Activated T-helper 1 cell treated with Interleukin-2 at 50 U/mL for 16 hours (primary cell): ENCODE measurements around the gene CCDC142.
A peak's percentile ranks its signal among the peaks of the same experiment; 100 is the strongest.

Source experiments
- DNase-seq: peaks from one replicate; pipeline ENCODE4 v3.0.0-alpha.2; 2020; ENCODE audit warnings: low read depth

Gene CCDC142

DNA sequence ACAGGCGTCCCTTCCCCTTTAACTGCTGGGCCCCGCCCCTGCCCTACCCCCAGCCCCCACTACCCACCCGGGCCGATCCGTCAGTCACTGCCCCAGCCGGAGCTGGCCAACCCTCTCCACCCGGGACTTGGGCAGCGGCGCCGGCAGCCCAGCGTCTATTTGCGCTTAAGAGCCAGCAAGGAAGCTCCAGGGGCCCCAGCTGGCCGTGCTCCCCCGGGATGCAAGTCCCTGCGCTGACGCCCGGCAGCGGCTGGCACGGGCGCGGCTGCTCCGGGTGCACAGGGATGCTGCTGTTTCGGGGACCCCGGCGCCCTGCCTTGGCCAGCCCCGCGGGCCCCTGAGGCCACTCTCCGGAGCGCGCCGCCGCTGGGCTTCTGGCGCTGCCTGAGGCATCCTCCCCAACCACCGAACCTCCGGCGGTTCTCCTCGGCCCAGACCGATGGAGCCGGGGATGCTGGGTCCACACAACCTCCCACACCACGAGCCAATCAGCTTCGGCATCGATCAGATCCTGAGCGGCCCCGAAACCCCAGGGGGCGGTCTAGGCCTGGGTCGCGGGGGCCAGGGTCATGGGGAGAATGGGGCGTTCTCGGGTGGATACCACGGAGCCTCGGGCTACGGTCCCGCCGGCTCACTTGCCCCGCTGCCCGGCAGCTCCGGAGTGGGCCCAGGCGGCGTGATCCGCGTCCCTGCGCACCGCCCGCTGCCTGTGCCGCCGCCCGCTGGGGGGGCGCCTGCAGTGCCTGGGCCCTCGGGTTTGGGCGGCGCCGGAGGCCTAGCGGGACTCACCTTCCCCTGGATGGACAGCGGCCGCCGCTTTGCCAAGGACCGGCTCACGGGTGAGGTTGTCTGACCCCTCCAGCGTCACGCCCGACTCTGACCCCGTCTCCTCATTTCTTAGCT lies 31.8 kb upstream of the CCDC142 start, which contains the start of gene TLX2:
TLX2 (plus strand) TSS at position 83 of the 903 bp plus-strand sequence; CDS start at position 440, 357 bp downstream.
- DNase-seq = no peak

- no peak for DNase-seq
These were observed 31.0 kb upstream of the CCDC142 start for GRCh38 chr2:74513605-74514367.

DNA sequence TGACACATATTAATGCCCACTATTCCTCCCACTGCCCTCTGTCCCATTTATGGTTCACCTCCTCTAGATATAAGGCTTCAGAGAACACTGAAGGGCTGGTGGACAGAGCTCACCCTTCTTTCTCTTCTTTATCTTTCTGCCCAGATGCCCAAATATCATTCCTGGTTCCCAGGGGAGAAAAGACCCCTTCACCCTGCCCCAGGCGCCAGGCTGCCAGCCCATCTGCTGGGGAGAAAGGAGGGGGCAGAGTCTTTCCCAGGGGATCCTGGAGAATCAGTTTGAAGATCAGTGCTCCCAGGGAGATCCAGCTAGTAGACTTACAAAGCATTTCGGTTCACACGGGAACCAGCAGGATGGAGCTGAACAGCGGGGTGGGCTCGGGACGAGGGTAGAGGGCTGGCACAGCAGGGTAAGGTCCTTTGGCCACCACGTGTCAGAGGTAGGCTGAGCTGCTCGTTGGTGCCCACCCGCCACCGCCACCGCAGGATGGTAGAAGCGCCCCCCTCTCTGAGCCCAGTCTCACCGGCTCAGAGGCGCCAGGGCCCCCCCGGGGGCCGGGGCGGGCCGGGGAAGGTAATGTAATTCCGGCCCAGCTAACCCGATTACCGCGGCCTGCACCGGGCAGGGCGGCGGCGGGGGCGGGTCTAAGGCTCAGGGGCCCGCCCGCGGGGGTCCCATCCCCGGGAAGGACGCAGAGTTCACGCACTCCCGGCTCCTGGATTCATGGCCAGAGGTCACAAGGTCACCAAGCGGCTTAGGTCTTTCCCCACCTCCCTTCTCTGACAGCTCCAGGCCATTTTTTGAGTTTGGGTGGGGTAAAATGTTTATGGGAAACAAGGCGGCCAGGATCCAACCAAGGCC lies 30.2 kb upstream of the CCDC142 start:
- no peak for DNase-seq

DNA sequence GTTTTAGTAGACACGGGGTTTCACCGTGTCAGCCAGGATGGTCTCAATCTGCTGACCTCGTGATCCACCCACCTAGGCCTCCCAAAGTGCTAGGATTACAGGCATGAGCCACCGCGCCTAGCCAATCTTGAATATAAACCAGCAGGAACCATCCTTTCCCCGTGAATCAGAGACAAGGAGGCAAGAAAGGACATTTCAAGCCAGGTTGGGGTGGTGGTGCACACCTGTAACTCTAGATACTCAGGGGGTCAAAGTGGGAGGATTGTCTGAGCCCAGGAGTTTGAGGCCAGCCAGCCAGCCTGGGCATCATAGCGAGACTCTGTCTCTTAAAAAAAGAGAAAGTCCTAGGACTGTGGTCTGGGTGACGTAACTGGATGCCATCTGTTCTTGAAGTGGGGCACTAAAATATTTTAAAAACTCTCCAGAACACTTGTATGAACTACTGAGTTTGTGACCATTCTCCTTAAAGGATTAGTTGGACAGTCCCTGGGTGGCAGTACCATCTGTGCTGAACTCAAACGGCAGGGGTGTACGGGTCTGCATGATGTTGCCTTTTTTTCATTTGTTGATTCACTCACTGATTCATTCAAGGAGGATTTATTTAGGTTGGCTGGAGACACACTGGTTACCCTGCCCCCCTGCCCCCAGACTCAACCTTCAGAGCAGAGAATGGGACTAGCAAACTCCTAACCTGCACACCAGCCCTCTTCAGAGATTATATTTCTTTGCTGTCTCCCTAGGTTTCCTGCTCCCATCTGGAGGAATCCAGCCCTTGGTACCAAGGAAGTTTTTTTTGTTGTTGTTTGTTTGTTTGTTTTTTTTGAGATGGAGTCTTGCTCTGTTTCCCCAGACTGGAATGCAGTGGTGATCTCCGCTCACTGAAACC lies 28.5 kb upstream of the CCDC142 start:
- DNase-seq = no peak

DNA sequence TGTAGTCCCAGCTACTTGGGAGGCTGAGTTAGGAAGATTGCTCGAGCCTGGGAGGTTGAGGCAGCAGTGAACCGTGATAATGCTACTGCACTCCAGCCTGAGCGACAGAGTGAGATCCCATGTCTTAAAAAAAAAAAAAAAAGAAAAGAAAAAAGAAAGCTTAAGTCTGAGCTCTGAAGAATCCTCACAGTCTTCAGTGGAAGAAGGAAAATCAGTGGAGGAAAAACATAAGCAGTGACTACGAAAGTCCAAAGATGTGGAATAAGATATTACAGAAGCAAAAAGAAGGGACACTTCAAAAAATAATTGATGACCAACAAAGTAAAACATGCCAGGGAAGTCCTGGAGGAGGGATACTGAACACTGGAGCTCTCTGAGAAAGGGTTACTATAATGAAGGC lies 27.5 kb upstream of the CCDC142 start:
- no peak for DNase-seq

DNA sequence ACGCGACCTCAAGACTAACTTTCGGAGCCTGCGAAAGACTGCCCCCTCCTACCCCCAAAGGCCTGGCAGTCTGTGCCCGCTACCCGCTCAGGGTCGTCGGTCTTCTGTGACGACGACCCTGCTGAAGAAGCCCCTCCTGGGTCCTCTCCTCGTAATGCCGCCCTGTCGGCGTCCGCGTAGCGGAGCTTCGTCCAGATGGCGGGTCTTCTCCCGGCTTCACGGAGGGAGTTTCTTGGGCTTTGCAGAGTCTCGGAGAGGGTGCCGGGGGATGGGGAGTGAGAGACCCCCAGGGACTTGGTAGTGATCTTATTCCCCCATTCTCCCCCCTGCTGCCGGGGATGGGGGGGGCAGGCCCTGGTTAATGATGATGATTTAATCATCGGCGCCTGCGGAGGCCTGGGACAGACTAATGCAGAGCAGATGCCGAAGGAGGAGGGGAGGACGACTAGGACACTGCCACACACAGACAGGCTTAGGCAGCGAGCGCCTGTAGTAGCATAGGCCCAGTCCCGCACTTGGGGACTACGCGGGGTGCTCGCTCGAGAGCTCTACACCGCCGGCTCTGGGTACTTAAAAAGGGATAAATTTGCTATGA lies 25.2 kb upstream of the CCDC142 start:
- DNase-seq = no peak

GRCh38 chr2:74507145-74507925 lies 24.5 kb upstream of the CCDC142 start, which contains the start of gene PCGF1:
PCGF1 (minus strand) TSS chr2:74507695; CDS start chr2:74507668, 27 bp downstream.
- DNase-seq = peak; percentile 96

- DNase-seq = no peak
These were observed 22.8 kb upstream of the CCDC142 start for GRCh38 chr2:74505448-74506246.

DNA sequence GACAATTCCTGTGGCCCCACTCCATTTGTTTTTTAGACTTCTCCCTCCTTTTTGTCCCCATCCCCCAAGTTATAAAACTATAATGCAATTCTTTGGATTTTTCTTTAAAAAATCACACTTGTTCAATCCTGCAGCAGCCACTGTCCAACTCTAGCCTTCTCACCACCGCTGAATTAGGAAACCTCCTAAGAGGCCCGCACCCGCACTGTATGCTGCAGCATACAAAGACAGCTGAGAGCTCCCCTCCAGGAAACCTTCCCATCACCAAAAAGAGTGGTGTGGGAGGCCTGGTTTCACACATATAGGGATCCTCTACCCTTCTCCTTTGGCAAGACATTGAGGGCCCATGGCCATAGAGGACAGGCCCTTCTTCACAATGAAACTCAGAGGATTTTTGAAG lies 21.8 kb upstream of the CCDC142 start:
- no peak for DNase-seq

DNA sequence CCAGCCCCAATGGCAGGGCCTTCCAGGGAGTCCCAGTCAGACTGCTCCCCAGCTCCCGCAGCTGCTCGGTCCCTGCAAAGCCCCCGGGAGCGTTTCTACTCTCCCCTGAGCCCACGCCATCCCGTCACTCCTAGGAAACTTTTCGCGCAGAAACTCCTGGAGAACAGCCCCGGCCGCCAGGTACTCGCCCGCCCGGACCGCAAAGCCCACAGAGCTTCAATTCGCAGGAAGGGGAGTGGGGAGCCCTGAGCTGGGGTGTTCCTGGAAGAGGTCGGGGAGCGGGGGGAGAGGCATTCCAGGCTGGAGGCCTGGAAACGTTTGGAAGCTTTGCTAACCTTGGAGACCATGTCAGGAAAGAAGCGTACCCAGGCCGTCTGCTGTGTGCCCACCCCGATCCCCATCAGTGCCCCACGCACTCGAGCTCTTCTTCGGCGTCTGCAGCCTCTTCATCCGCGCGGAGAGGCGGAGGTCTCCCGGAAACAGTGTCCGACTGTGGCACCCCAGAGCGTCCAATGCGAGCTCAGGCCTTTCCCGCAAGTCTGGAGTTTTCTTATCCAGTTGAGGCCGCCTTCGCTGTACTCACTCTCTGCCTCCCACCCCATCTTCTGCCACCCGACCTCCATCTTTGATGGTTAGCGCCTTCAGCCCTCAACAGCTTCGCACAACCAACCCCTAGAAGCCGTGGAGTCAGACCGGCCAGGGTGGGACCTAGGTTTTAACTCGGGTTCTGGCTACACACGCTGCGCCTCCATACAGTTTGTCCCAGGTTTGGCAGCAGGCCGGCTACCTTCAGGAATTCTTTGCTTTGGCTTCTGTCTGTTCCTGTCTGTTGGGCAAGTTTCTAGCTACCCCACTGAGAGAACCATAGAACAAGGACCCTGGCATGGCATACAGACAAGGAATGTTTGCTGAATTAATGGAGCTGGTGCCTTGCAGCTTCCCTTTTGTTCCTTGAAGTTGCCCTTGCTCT lies 21.0 kb upstream of the CCDC142 start:
- DNase-seq = no peak

GRCh38 chr2:74502720-74503505 lies 20.1 kb upstream of the CCDC142 start:
- DNase-seq = no peak

DNA sequence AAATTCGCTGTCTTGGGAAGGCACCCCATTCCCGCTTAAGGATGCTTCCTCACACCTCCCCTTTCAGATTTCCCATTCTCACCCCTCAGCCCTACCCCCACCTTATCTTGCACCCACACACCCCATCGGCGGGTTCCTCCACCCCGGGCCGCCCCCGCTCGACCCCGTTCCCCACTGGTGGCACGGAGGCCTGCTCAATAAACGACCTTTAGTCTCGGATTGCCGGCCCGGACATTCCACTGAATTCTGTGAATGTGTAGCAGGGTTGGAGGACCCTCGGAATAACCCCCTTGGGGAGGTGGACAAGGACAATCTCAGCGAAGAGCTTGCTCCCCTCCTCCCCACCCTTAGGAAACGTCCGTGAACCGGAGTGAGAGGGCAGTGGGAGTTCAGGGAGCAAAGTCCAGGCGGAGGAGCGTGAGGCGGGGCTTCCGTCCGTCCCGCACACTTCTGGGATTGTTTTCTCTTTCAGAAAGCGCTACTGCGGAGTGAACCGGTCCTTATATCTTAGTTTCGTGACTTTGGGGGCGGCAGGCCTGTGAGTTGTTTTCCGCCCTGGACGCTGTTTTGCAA lies 19.4 kb upstream of the CCDC142 start:
- DNase-seq = no peak

DNA sequence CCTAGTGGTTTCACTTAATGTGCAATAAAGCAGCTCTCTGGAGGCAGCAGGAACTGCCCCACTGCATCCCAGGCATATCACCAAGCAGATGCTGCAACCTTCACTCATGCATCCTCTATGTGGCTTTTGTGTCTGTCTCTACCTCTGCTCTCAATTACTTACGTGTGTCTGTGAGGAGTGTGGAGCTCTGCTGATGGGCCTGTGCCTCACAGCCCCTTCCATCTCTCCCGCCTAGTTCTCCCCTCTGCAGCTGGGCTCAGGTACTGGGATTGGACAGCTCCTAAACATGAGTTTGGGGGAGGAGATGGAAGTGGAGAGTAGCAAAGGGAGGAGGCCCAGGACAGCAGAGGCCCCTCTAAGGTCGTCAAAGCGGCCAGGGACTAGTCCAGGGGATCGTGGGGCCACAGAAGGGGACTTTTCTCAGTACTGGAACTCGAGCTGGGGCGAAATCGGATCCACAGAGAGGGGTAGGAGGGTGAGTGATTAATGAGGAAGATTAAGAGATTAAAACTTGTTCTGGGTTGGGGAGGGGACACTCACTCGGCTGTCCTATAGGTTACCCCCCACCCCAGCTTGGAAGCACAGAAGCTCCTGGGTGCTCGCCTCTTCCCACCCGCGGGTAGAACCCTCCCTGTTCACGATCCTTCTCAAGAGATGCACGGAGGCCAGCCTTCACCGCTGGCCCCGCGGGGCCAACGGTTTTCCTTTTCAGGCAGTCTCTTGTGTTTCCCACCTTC lies 18.7 kb upstream of the CCDC142 start:
- DNase-seq = no peak

GRCh38 chr2:74500578-74500946 lies 17.8 kb upstream of the CCDC142 start:
- no peak for DNase-seq

GRCh38 chr2:74499940-74500577 lies 17.3 kb upstream of the CCDC142 start:
- no peak for DNase-seq
